Testis (tissue), 3 donors: ENCODE data around the gene DHDDS. TPM values are rescaled to one million over a fixed set of nuclear protein-coding genes. Genes with fewer than 3 reads are reported as not detected.

ENCODE experiments used
- DNase-seq: peaks from one replicate; pipeline ENCODE4 v3.0.0-alpha.2; 2019
- H3K27ac ChIP-seq, 2 donors: fragments of 200-600 bp; sonication (generic); one replicate each; pipeline ENCODE4 v1.5.1; 2019
- H3K27me3 ChIP-seq: fragments of 200-600 bp; sonication (generic); one replicate; pipeline ENCODE4 v1.5.1; 2019
- H3K36me3 ChIP-seq: fragments of 200-600 bp; sonication (generic); one replicate; pipeline ENCODE4 v1.5.1; 2017; ENCODE audit warnings: low read depth; ENCODE audit errors: missing control alignments
- H3K4me1 ChIP-seq: fragments of 200-600 bp; sonication (generic); one replicate; pipeline ENCODE4 v1.5.1; 2019
- H3K4me3 ChIP-seq, 2 donors: fragments of 200-600 bp; sonication (generic); one replicate each; pipeline ENCODE4 v1.5.1; 2017 to 2019
- H3K9me3 ChIP-seq: fragments of 200-600 bp; sonication (generic); one replicate; pipeline ENCODE4 v1.5.1; 2017
- POLR2A ChIP-seq: fragments of 450-650 bp; IDR thresholded peaks from one replicate; pipeline ENCODE4 v1.6.1; 2017; ENCODE audit warnings: antibody characterized with exemption, mild to moderate bottlenecking, moderate library complexity
- WGBS, 2 donors: methylation state at CpG; one replicate each; pipeline ENCODE4 v1.1.5; 2018; 5-methylcytosine and 5-hydroxymethylcytosine counted together
- intact Hi-C: fragments of 100-400 bp; cut with DNase I; formaldehyde crosslinking; loops from one replicate; pipeline ENCODE4 v1.15.1; 2023; ENCODE audit warnings: low total_unique reads
- polyA plus RNA-seq: library from polyadenylated mRNA; stranded (reverse); fragments of 350-450 nt; fragmentation: Illumina TruSeq; extraction: RNeasy Lipid Tissue Mini Kit (QIAGEN cat#74804); gene quantifications from one replicate; pipeline ENCODE4 v1.2.3, GENCODE V29; 2014; ENCODE audit warnings: low read depth, low replicate concordance; ENCODE audit not compliant: insufficient read depth
- total RNA-seq, 2 donors: library from RNA; depleted of rRNA; stranded (reverse); fragments of >200 nt; gene quantifications; one replicate each; pipeline ENCODE4 v1.2.3, GENCODE V29; 2016
- TF ChIP-seq, protein P1 (sequence below), 3 experiments: fragments of 450-650 bp in 2 of 3; fragments of 200-600 bp in 1 of 3; sonication (generic) in 1 of 3; IDR thresholded peaks; one replicate each; pipeline ENCODE4 v1.5.1; 2016 to 2019; ENCODE audit warnings: antibody characterized with exemption in 3 of 3, mild to moderate bottlenecking in 2 of 3, moderate library complexity in 1 of 3

DHDDS gene
- total and polyA plus RNA-seq, 3 donors from 2014 or later: 31.5 to 60.7 (median 54.8) TPM

DNA sequence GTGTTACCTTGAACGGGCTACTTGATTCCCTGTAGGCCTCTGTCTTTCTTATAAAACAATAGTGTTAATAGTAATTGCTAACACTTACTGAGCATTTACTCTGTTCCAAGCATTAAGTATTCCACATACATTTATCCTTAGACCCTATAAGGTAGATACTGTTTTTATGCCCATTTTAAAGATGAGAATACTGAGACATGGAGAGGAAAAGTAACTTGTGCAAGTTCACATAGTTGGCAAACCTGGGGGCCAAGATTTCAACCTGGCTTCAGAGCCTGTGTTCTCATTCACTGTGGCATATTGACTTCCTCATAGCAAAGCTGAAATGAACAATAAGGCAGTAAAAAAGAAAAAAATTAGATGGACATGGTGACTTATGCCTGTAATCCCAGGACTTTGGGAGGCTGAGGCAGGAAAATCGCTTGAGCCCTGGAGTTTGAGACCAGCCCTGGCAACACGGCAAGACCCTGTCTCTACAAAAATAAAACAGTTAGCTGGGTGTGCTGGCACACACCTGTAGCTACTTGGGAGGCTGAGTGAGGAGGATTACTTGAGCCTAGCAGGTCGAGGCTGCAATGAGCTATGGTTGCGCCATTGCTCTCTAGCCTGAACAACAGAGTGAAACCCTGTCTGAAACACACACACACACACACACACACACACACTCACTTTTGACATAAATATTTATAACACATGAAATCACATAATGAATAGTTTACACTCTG lies 20.5 kb downstream of the DHDDS start:
- WGBS, 2 donors: 92 to 96% methylated on average over 5 of the region's 5 CpGs
- H3K4me3 ChIP-seq: no peak overlapping the region
- intact Hi-C loops: no loop called here
- H3K27me3 ChIP-seq: no peaks in the 10 kb centered on the region
- no peak overlapping the region for H3K27ac ChIP-seq
- no peaks in the 10 kb centered on the region for H3K9me3 ChIP-seq
- TF ChIP-seq POLR2A: no peak
- TF ChIP-seq, protein P1, sequence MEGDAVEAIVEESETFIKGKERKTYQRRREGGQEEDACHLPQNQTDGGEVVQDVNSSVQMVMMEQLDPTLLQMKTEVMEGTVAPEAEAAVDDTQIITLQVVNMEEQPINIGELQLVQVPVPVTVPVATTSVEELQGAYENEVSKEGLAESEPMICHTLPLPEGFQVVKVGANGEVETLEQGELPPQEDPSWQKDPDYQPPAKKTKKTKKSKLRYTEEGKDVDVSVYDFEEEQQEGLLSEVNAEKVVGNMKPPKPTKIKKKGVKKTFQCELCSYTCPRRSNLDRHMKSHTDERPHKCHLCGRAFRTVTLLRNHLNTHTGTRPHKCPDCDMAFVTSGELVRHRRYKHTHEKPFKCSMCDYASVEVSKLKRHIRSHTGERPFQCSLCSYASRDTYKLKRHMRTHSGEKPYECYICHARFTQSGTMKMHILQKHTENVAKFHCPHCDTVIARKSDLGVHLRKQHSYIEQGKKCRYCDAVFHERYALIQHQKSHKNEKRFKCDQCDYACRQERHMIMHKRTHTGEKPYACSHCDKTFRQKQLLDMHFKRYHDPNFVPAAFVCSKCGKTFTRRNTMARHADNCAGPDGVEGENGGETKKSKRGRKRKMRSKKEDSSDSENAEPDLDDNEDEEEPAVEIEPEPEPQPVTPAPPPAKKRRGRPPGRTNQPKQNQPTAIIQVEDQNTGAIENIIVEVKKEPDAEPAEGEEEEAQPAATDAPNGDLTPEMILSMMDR (IDR thresholded peaks at IDR 0.05): no peak
- H3K4me1 ChIP-seq: no peaks in the 10 kb centered on the region
- no peak for DNase-seq
- no peaks in the 10 kb centered on the region for H3K36me3 ChIP-seq

DNA sequence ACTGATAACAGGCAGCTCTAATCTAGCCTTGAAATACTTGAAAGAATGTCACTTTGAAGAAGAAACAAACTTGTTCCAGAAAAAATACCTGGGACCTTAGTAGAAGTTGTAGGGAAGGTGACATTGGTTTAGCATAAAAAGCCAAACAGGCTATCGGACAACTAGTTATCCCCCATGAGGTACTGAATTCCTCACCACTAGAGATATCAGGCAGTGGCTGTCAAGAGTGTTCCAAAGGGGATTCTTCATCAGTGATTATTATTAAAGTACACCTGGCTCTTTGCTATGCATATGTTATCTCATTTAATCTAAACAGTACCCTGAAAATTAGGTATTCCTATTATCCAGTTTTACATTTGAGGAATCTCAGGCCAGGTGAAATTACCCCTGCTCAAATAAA lies 27.0 kb downstream of the DHDDS start:
- TF ChIP-seq POLR2A: no peak
- TF ChIP-seq, protein P1 (IDR thresholded peaks at IDR 0.05): no peak
- Histone ChIP-seq H3K4me3 (no peak overlapping the region), H3K27ac (no peak overlapping the region), H3K4me1 (no peaks in the 10 kb centered on the region), H3K27me3 (no peaks in the 10 kb centered on the region), H3K9me3 (no peaks in the 10 kb centered on the region), H3K36me3 (no peaks in the 10 kb centered on the region)
- 88 to 91% methylated on average over 1 of the region's 1 CpG for WGBS, 2 donors
- intact Hi-C loops: no loop called here
- DNase-seq: no peak

DNA sequence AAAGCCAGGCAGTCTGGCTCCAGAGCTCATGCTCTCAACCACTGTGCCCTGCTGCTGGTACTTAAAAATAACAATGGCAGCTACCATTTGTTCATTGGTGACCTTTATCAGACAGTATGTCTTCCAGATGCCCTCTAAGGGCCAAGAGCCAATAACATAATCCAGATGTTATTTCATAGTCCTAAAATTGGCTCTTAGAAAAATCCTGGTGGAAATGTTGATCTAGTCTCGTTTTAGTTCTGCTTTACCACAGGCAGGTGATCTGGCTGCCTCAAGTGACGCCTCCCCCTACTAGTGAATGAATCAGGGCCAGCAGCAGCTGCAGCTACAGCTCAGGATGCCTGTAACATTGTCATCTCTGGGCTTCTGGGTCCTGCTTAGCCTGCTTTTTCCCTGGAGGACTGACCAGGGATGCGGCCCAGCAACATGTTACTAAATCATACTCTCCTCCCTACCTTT lies 27.5 kb downstream of the DHDDS start:
- Histone ChIP-seq H3K27ac (no peak overlapping the region), H3K4me3 (no peak overlapping the region), H3K36me3 (no peaks in the 10 kb centered on the region), H3K27me3 (no peaks in the 10 kb centered on the region), H3K4me1 (no peaks in the 10 kb centered on the region), H3K9me3 (no peaks in the 10 kb centered on the region)
- intact Hi-C loops: no loop called here
- no peak for DNase-seq
- WGBS, 2 donors: 70 to 83% methylated on average over 3 of the region's 3 CpGs
- TF ChIP-seq, protein P1 (IDR thresholded peaks at IDR 0.05): no peak
- TF ChIP-seq POLR2A: no peak

DNA sequence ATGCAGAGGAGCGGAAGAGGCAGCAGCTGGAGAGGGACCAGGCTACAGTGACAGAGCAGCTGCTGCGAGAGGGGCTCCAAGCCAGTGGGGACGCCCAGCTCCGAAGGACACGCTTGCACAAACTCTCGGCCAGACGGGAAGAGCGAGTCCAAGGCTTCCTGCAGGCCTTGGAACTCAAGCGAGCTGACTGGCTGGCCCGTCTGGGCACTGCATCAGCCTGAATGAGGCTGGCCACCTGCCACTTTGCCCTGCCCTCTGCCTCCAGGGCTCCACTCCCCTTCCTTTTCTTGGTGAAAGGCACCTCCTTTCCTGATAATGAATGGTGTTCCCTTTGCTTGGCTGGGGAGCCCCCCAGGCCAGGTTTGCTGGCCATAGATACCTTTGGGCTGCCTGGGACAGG lies 36.8 kb downstream of the DHDDS start:
- no peak overlapping the region for H3K27ac ChIP-seq
- H3K9me3 ChIP-seq: no peaks in the 10 kb centered on the region
- H3K4me1 ChIP-seq: peaks cover 11% of the 10 kb centered on the region
- H3K4me3 ChIP-seq: no peak overlapping the region
- intact Hi-C loops: no loop called here
- peak; percentile 34 for DNase-seq
- H3K36me3 ChIP-seq: no peaks in the 10 kb centered on the region
- no peaks in the 10 kb centered on the region for H3K27me3 ChIP-seq
- TF ChIP-seq, protein P1 (IDR thresholded peaks at IDR 0.05): no peak
- TF ChIP-seq POLR2A: no peak
- WGBS, 2 donors: 53 to 78% methylated on average over 9 to 10 of the region's 10 CpGs

DNA sequence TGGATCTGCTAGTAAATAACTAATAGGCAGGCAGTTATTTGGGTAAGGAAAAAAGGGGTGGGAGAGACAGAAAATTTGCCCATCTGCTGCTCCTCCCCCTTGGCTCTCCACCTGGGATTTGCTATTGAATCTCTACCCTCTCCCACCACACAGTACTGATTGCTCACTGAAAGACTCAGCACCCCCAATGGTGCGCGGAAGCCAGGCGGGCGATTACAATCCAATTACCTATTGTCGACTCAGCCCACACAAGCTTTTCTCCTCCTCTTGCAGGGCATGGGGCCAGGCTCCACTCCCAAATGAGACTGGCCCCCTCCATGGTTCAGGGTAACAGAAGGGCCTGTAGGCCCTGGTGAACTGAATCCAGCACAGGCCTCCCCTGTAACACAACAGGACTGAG lies 37.4 kb downstream of the DHDDS start:
- Histone ChIP-seq H3K9me3 (no peaks in the 10 kb centered on the region), H3K27me3 (no peaks in the 10 kb centered on the region), H3K27ac (no peak overlapping the region), H3K4me3 (no peak overlapping the region), H3K4me1 (peaks cover 15% of the 10 kb centered on the region), H3K36me3 (no peaks in the 10 kb centered on the region)
- WGBS, 2 donors: 76 to 85% methylated on average over 5 of the region's 5 CpGs
- intact Hi-C loops: no loop called here
- TF ChIP-seq POLR2A: no peak
- TF ChIP-seq, protein P1 (IDR thresholded peaks at IDR 0.05): no peak
- no peak for DNase-seq
